Limb (tissue), 2 donors: ENCODE measurements around the gene CCDC137.
"Not testable (repeated sequence)": the region's sequence is repeated elsewhere in the genome, so short reads cannot be mapped to it uniquely, and the experiment has no call there.

Experiments
- DNase-seq, 2 donors: peaks; one replicate each; pipeline ENCODE4 v3.0.0-alpha.2; 2016; ENCODE audit errors: extremely low spot score in 2 of 2

The CCDC137 gene

GRCh38 chr17:81650951-81651350 lies 15.6 kb upstream of the CCDC137 start:
- no peak for DNase-seq

DNA sequence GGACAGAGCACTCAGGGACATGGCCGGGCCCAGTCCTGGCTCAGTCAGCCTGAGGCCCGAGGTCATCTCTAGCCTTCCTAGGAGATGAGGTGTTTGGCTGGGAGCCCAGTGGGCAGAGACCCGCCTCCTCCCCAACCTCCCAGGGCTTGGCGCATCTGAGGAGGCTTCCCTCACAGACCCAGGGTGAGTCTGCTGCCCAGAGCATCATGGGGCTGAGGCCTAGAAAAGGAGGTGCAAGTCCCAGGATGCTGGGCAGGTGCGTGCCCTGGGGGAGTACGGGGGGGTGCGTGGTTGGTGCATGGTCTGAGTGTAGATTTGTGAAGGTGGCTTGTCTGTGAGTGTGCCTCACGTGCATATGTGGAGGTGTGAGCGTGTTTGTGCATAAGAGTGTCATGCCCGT lies 14.8 kb upstream of the CCDC137 start:
- DNase-seq, result no peak

- DNase-seq, result peak in 1 of 2 donors; percentile 10
These were observed 13.4 kb upstream of the CCDC137 start for GRCh38 chr17:81652906-81653771.

DNA sequence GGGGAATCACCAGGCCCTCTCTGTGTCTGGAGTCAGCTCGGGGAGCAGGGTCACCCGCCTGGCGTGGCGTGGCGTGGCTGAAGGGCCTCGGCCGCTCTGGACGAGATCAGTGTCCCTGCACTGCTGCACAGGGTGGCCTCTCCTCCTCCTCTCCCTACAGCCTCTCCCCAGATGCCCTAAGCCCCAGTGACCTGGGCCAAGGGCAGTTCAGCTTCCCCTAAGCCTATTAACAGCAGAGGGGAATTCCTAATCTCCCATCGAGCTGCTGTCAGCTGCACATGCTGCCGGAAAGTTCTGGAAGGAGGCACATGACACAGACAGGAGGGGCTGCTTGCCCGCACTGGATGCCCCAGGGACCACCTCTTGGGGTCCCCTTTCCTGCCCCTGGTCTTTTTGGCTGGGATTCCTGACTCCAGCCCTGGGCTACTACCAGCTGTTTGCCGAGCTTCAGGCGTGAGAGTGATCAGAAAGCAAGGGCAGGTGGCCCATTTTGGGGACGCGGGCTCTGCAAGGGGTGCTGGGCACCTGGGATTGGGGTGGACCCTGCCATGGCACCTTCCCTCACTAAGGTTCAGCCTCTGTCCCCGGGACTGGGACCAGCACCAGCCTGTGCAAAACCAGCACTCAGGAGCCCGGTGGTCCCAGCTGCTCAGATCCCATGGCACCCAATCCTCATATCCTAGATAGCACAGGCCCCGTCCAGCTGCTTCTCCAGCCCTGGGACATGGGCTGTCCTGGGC lies 11.0 kb upstream of the CCDC137 start:
- DNase-seq, result no peak

DNA sequence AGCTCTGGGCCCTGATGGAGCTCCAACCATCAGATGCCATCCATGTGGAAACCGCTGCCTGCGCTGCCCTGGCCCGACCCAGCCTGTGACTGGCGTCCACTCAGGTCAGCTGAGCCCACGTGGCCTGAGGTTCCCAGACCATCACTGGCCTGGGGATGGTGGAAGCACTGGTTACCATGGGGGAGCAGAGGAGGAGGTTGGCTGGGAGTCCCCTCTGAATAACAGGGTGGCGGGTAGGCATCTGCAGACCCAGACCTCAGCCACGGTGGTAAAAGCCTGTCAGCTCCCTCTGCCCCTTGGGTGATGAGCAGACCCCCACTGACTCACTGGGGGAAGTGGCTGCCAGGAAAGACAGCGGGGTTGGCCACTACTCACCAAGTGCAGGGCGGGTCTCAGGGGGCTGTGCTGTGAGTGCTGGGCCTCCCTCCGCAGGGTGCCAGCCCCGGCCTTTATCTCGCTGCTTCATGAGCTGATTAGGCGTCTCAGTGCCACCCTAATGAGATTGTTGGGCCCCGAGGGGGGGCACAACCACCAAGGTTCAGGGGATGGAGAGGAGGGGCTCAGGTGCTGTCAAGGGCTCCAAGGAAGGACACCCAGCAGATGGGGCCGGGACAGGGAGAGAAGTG lies 10.3 kb upstream of the CCDC137 start, which contains the start of gene PDE6G:
TSS of gene PDE6G (minus strand) at position 425 of the 626 bp plus-strand sequence. CDS start 3,237 bp downstream, outside the sequence.
- DNase-seq, result no peak

- peak in 1 of 2 donors; percentile 2 for DNase-seq
These were observed 9.7 kb upstream of the CCDC137 start for GRCh38 chr17:81656835-81657234.

DNA sequence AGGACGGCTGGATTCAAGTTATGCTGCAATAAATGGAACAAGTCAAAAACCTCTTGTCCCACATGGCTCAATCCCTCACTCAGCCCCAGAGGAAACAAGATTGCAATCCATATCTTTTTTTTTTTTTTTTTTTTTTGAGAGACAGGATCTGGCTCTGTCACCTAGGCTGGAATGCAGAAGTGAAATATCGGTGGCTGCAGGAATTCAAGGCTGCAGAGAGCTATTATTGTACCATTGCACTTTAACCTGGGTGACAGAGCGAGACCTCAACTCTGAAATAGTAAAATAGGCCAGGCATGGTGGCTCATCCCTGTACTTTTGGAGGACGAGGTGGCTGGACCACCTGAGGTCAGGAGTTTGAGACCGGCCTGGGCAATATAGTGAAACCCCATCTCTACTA lies 7.5 kb upstream of the CCDC137 start:
- no peak for DNase-seq

- no peak for DNase-seq
These were observed 6.1 kb upstream of the CCDC137 start for GRCh38 chr17:81660441-81660840.

DNA sequence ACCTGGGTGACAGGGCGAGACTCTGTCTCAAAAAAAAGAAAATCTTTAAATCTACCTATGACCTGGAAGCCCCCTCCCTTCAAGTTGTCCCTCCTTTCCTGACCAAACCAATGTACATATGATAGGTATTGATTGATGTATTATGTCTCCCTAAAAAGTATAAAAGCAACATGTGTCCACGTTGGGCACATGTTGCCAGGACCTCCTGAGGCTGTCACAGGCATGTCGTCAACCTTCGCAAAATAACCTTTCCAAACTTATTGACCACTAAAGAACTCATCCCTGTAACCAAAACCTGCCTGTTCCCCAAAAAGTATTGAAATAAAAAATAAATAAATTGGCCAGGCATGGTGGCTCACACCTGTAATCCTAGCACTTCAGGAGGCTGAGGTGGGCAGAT lies 4.5 kb upstream of the CCDC137 start:
- DNase-seq, result no peak

DNA sequence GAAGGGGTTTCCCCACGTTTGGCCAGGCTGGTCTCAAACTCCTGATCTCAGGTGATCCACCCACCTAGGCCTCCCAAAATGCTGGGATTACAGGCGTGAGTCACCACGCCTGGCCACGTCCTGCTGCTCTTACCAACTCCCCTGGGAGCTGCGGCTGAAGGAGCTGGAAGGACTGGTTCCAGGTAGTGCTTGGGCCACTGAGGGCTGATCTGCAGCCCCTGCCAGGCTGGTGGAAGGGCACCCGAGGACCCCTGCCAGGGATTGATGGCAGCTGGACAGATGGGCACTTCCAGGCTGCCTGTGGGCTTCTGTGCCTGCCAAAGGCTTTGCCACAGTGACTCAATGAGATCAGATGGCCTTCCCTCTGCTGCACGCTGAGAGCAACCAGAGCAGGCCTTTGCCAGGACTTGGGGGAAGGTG lies 2.5 kb upstream of the CCDC137 start:
- DNase-seq, result no peak

- no peak for DNase-seq
These were observed 1.1 kb upstream of the CCDC137 start for GRCh38 chr17:81665205-81666091.

DNA sequence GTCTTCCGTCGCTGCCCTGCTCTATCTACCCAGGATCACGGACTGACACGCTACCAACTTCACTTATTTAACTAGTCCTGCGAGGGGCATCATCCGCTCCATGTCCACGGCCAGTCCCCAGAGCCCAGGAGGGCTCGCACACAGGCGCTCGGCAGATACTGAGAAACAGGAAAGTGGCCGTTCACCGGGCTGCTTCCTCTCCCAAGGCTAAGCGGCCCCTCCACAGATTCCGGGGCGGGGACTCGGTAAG lies 520 bp upstream of the CCDC137 start:
- DNase-seq, result no peak

DNA sequence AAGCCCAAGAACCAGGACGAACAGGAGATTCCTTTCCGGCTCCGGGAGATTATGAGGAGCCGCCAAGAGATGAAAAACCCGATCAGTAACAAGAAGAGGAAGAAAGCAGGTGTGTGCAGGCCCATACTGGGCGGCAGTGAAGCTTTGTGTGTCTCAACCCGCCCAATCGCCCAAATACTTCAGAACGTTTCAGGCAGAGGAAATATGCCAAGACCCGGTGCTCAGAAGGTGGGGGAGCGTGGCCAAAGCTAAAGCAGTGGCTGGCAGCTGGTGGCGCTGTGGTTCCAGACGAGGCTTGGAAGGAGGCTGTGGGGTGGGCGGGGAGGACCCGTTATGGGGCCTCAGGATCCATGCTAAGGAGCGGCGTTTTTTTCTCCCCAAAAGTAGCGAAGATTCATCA lies 1.2 kb downstream of the CCDC137 start:
- no peak for DNase-seq

- DNase-seq, result no peak
These were observed 6.0 kb downstream of the CCDC137 start for GRCh38 chr17:81672504-81672903.

GRCh38 chr17:81672954-81673353 lies 6.4 kb downstream of the CCDC137 start:
- no peak for DNase-seq

DNA sequence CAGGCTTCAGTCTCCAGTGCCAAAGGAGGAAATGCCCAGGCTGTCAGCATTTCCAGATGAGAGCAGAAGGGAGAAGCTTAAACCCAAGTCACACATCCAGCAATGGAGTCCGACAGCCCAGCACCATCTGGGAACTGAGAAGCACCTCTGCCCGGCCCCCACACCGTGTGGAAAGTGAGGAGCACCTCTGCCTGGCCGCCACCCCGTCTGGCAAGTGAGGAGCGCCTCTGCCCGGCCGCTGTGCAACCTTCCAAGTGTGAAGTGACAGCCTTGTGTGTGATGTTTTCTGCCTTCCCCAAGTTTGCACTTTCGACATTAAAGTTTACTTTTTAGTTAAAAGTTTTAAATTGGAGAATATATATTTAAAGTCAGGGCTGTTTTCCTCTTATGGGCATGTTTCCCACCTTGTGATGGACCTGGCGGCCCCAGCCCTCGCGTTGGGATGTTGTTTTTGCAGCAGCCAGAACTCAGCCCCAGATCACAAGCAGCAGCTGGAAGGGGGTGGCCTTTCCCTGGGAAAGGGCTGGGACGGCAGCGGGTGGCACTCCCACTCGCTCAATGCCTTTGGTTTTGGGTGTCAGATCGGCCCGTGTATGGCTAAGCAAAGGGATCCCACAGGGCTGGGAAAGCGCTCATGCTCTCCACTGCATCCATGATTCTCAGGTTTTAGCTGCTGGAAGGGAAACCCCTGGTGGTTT lies 7.2 kb downstream of the CCDC137 start:
- no peak for DNase-seq

GRCh38 chr17:81675515-81676221 lies 9.1 kb downstream of the CCDC137 start:
- DNase-seq, result not testable (repeated sequence)

GRCh38 chr17:81676906-81677305 lies 10.4 kb downstream of the CCDC137 start:
- DNase-seq, result no peak

GRCh38 chr17:81680150-81680549 lies 13.6 kb downstream of the CCDC137 start:
- no peak for DNase-seq

- no peak for DNase-seq
These were observed 15.1 kb downstream of the CCDC137 start for GRCh38 chr17:81681672-81682071.
